IPS-20b (cell line): Measurements from ENCODE around the gene RBM33.

Experiments used
- H3K27ac ChIP-seq: one replicate; pipeline ENCODE4 v1.5.1; 2013; ENCODE audit warnings: low read length
- H3K27me3 ChIP-seq: 2 replicates; pipeline ENCODE4 v1.6.1; 2013; ENCODE audit warnings: mild to moderate bottlenecking, low read length, inconsistent platforms; ENCODE audit not compliant: insufficient read depth
- H3K36me3 ChIP-seq: 2 replicates; pipeline ENCODE4 v1.6.1; 2013; ENCODE audit warnings: low read depth, mild to moderate bottlenecking, inconsistent platforms, low read length, moderate library complexity; ENCODE audit not compliant: insufficient read depth
- H3K4me1 ChIP-seq: 2 replicates; pipeline ENCODE4 v1.6.1; 2013; ENCODE audit warnings: mild to moderate bottlenecking, control low read depth, inconsistent platforms, low read length, moderate library complexity; ENCODE audit not compliant: insufficient read depth
- H3K4me3 ChIP-seq: 2 replicates; pipeline ENCODE4 v1.5.1; 2013; ENCODE audit warnings: mild to moderate bottlenecking, low read length, inconsistent platforms
- H3K9ac ChIP-seq: 2 replicates; pipeline ENCODE4 v1.6.1; 2013; ENCODE audit warnings: low read depth, mild to moderate bottlenecking, inconsistent platforms, low read length, moderate library complexity
- H3K9me3 ChIP-seq: 2 replicates; pipeline ENCODE4 v1.6.1; 2013; ENCODE audit warnings: mild to moderate bottlenecking, low read depth, low read length, inconsistent platforms; ENCODE audit not compliant: insufficient read depth

Gene RBM33

DNA sequence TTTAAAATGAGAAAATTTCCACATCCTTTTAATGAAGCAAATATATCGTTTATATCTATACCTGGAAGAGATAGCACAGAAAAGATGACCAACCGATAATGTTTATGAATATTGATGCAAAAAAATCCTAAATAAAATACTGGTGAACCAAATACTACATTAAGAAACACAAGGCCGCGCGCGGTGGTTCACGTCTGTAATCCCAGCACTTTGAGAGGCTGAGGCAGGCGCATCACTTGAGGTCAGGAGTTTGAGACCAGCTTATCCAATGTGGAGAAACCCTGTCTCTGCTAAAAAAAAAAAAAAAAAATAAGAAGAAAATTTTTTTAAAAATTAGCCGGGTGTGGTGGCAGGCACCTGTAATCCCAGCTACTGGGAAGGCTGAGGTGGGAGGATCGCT is 142.0 kb downstream of the RBM33 start:
- Histone ChIP-seq H3K36me3 (no peaks in the 10 kb centered on the region), H3K4me1 (no peaks in the 10 kb centered on the region), H3K27me3 (peaks cover 33% of the 10 kb centered on the region), H3K4me3 (no peak overlapping the region), H3K27ac (no peak overlapping the region), H3K9me3 (no peaks in the 10 kb centered on the region), H3K9ac (no peak overlapping the region)

DNA sequence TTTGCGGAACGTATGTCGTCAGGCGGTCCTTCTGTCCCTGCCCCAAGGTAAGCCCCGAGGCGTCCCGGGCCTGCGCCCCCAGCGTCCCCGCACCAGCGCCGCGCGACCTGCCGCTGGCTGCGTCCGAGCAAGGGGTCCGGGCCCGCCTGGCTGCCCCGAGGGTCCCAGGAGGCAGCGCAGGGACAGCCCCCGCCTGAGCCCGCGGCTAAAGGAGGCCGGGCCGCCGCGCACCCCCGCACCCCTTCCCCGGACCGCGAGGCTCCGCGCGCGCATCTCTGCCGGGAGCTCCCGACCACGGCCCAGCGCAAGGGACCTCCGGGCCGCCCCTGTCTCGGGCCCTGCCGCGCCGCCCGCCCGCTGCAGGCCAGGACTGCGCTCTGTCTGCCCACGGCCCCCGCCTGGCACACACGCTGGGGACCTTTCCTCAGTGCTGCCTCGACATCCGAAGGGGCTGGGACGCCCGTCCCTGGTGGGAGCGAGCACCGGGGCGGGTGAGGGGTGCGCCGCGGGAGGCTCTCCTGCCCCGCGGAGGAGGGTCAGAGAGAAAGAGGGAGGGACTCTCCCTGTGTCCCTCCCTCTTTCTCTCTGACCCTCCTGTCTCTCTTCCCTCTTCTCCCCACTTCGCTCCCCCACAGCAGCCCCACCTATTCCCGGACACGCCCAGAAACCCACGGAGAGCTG is 142.8 kb downstream of the RBM33 start:
- H3K4me1 ChIP-seq: no peaks in the 10 kb centered on the region
- peak overlapping the region; percentile 50 for H3K4me3 ChIP-seq
- no peak overlapping the region for H3K27ac ChIP-seq
- H3K27me3 ChIP-seq: peaks cover 36% of the 10 kb centered on the region
- H3K36me3 ChIP-seq: no peaks in the 10 kb centered on the region
- no peaks in the 10 kb centered on the region for H3K9me3 ChIP-seq
- no peak overlapping the region for H3K9ac ChIP-seq

DNA sequence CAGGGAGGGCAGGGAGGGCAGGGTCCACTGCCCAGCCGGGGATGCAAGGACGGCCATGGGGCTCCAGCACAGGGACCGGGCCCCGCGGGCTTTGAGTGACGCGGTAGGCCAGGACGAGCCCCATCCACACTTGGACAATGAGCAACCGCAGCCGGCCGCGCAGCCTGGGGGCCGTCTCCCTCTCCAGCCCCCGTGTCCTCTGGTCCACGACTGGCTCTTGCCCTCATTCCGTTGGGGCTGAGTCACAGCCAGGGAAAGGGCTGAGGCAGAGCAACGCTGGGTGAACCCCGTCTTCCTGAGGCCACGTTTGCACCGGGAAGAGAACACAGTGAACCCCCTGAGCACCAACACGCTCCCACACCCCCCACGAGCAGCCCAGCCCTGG is 144.1 kb downstream of the RBM33 start:
- H3K27me3 ChIP-seq: peaks cover 36% of the 10 kb centered on the region
- H3K36me3 ChIP-seq: no peaks in the 10 kb centered on the region
- no peak overlapping the region for H3K9ac ChIP-seq
- H3K4me1 ChIP-seq: no peaks in the 10 kb centered on the region
- H3K27ac ChIP-seq: no peak overlapping the region
- no peaks in the 10 kb centered on the region for H3K9me3 ChIP-seq
- H3K4me3 ChIP-seq: no peak overlapping the region

DNA sequence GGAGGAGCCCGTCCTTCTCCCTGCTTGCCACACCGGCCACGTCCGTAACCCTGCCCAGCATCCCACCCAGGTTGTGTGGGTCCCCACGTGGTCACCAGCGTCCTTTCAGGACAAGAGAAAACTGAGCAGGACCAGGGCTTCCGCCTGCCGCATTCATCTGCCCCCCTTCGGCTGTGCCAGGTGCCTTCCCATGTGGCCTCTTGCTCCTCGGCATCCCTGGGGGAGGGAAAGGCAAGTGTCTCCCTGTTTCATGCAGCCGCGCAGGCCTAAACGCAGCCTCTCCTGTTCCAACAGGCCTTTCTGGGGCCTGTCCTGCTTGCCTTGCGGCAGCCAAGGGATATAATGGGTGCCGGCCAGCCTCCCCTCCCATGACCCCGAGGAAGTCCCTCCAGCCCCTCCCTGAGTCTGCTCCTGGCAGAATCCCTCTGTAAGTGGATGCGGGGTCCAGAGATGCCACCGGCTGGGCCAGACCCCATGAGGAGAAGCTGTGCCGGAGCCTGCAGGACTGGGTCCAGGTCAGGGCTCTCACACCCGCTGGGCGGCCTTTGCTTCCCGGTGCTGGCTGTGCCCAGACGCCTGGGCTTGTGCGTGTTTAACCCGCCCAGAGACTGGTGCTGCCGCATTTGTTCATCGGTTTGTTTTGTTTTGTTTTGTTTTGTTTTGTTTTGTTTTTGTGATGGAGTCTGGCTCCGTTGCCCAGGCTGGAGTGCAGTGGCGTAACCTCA is 144.7 kb downstream of the RBM33 start:
- Histone ChIP-seq H3K36me3 (no peaks in the 10 kb centered on the region), H3K4me1 (no peaks in the 10 kb centered on the region), H3K4me3 (no peak overlapping the region), H3K27me3 (peaks cover 36% of the 10 kb centered on the region), H3K27ac (no peak overlapping the region), H3K9me3 (no peaks in the 10 kb centered on the region), H3K9ac (no peak overlapping the region)

DNA sequence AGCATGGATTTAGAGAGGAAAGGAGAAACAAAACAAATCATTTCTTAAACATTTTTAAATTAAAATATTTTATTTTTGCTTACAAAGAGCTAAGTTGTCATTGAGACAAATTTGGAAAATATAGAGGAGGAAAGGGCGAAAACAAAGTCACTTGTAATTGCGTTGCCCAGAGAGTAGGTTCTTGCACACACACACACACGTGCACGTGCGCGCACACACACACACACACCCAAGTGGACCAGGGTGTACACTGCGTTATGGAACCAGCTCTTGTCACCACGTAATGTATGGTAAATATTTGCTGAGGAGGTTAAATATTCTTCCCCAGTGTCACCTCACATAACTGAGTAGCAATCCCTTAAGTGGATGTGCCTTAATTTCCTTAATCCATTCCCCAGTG is 146.2 kb downstream of the RBM33 start:
- no peaks in the 10 kb centered on the region for H3K4me1 ChIP-seq
- no peaks in the 10 kb centered on the region for H3K36me3 ChIP-seq
- no peak overlapping the region for H3K27ac ChIP-seq
- H3K27me3 ChIP-seq: peaks cover 39% of the 10 kb centered on the region
- no peak overlapping the region for H3K4me3 ChIP-seq
- H3K9me3 ChIP-seq: no peaks in the 10 kb centered on the region
- no peak overlapping the region for H3K9ac ChIP-seq

DNA sequence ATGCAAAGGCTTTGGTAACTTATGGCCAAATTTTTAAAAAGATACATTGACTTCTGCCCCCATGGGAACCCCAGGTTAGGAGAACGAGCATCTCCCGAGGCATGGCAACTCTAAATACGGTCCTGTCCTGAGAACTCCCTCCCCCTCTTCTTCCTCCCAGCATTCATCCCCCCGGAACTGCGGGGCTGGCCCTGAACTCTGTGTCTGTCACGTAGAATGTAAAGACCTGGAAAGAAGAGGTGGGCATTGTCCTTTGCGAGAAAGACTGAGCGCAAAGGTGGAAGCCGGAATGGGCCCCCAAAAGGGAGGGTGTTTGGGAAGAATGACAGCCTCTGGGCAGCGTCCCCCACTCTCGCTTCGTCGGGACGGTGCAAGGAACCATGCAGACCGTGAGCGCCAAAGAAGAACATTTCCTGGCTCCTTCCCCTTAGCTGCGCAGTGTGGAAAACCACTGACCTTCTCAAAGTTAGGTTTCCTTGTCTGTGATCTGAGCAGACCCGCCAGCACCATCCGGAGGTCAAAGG is 146.8 kb downstream of the RBM33 start:
- H3K27me3 ChIP-seq: peaks cover 39% of the 10 kb centered on the region
- no peak overlapping the region for H3K9ac ChIP-seq
- H3K4me1 ChIP-seq: no peaks in the 10 kb centered on the region
- no peaks in the 10 kb centered on the region for H3K9me3 ChIP-seq
- no peak overlapping the region for H3K27ac ChIP-seq
- H3K36me3 ChIP-seq: no peaks in the 10 kb centered on the region
- no peak overlapping the region for H3K4me3 ChIP-seq

DNA sequence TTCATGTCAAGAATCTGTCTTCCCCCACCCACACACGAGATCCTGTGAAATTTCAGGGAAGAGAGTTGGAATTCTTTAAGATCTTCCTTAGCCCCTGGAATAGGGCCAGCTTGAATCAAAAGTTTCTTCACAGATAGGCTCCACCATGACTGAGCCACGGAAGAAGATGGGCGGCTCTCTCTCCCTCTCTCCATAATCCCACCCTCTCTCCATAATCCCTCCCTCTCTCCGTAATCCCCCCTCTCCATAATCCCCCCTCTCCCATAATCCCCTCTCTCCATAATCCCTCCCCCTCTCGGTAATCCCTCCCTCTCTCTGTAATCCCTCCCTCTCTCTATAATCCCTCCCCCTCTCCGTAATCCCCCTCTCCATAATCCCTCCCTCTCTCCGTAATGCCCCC is 147.4 kb downstream of the RBM33 start:
- H3K9ac ChIP-seq: no peak overlapping the region
- no peak overlapping the region for H3K27ac ChIP-seq
- no peaks in the 10 kb centered on the region for H3K4me1 ChIP-seq
- peaks cover 39% of the 10 kb centered on the region for H3K27me3 ChIP-seq
- no peak overlapping the region for H3K4me3 ChIP-seq
- H3K9me3 ChIP-seq: no peaks in the 10 kb centered on the region
- H3K36me3 ChIP-seq: no peaks in the 10 kb centered on the region

DNA sequence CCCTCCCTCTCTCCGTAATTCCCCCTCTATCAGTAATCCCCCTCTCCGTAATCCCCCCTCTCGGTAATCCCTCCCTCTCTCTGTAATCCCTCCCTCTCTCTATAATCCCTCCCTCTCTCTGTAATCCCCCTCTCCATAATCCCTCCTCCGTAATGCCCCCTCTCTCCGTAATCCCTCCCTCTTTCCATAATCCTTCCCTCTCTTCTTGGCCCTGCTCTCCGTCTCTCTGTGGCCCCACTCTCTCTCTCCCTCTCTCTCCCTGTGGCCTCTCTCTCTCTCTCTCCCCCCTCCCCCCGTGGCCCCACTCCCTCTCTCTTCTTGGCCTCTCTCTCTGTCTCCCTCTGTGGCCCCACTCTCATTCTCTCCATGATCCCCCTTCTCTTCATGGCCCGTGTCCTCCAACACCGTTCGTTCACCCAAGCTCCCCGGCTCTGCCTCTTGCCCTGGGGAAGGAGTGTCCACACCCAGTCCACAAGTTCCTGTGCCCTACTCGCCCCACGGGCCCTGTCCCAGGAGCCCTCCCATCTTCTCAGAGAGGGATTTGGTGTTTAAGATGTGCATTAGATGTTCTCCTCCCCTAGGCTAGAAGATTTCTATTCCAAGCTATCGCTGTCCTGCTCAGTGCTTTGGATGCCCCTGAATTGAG is 148.0 kb downstream of the RBM33 start:
- no peak overlapping the region for H3K4me3 ChIP-seq
- H3K27me3 ChIP-seq: peaks cover 36% of the 10 kb centered on the region
- no peak overlapping the region for H3K27ac ChIP-seq
- no peaks in the 10 kb centered on the region for H3K9me3 ChIP-seq
- H3K9ac ChIP-seq: no peak overlapping the region
- H3K4me1 ChIP-seq: no peaks in the 10 kb centered on the region
- no peaks in the 10 kb centered on the region for H3K36me3 ChIP-seq

DNA sequence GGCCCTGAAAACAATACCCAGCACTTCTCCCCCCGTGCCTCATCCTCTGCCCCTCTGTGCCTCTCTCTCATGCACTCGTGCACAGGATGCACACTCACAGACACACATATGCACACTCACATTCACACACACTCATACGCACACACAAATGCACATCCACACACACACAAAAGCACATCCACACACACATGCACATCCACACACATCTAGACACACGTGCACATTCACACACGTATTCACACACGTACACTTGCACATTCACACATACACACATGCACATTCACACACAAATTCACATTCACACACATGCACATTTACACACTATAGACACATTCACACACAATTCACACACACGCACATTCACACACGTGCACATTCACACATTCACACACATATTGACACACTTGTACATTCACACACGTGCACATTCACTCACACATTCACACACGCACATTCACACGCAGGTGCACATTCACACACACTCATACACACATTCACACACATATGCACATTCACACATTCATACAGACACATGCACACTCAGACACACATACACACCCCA is 148.6 kb downstream of the RBM33 start:
- Histone ChIP-seq H3K9me3 (no peaks in the 10 kb centered on the region), H3K4me3 (no peak overlapping the region), H3K36me3 (no peaks in the 10 kb centered on the region), H3K9ac (no peak overlapping the region), H3K27me3 (peaks cover 36% of the 10 kb centered on the region), H3K4me1 (no peaks in the 10 kb centered on the region), H3K27ac (no peak overlapping the region)

DNA sequence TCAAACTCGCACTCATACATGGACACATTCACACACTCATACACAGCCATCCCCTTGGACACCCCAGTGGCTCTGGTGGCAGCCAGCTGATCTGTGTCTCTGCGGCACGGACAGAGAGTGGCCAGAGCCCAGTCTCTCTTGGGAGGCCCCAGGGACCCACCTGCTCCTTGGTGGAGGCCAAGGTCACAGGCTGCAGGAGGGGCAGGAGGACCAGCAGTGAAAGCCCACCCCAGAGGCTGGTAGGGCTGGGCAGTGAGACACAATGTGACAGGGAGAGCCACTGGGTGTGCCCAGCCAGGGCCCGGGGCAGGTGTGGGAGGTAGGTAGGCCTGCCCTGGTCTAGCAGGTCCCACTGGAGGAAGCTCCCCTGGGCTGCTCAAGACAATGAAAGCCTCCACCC is 149.3 kb downstream of the RBM33 start:
- Histone ChIP-seq H3K27me3 (peaks cover 43% of the 10 kb centered on the region), H3K9ac (no peak overlapping the region), H3K36me3 (no peaks in the 10 kb centered on the region), H3K27ac (no peak overlapping the region), H3K4me1 (no peaks in the 10 kb centered on the region), H3K4me3 (no peak overlapping the region), H3K9me3 (no peaks in the 10 kb centered on the region)

DNA sequence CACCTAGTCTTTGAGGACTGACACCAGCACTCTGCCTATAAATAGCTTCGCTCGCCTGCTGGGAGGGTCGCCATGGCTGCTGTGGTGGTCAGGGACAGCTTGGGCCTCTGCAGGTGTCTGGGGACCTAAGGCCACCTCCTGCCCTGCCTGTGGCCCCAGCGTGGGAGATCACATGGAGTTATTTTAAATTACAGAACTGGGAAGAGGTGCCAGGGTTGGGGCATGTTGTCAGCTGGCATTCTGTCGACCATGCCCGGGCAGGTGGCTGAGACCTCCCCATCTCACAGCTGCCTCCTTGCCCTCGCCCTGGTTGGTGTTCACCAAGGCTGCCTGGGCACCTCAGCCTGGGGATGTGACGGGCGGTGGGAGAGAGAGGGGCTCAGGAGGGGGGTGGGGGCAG is 149.7 kb downstream of the RBM33 start:
- H3K4me3 ChIP-seq: no peak overlapping the region
- no peaks in the 10 kb centered on the region for H3K4me1 ChIP-seq
- H3K9ac ChIP-seq: no peak overlapping the region
- no peaks in the 10 kb centered on the region for H3K36me3 ChIP-seq
- H3K27ac ChIP-seq: no peak overlapping the region
- H3K9me3 ChIP-seq: no peaks in the 10 kb centered on the region
- peaks cover 48% of the 10 kb centered on the region for H3K27me3 ChIP-seq
